Mesendoderm (in vitro differentiated cells): ENCODE results near the gene CX3CL1.

Experiments
- DNase-seq: peaks from one replicate; pipeline ENCODE4 v3.0.0; 2013
- H2AK5ac ChIP-seq: 2 replicates; pipeline ENCODE4 v1.6.1; 2013; ENCODE audit warnings: low read length, inconsistent platforms
- H2BK120ac ChIP-seq: 2 replicates; pipeline ENCODE4 v1.6.1; 2013; ENCODE audit warnings: low read depth, mild to moderate bottlenecking, low read length, moderate library complexity, mixed read lengths
- H2BK15ac ChIP-seq: replicated peaks from 2 replicates; pipeline ENCODE4 v1.6.1; 2013; ENCODE audit warnings: low read depth, mild to moderate bottlenecking, moderate library complexity
- H2BK5ac ChIP-seq: 2 replicates; pipeline ENCODE4 v1.6.1; 2013; ENCODE audit warnings: low read length, inconsistent platforms
- H3K18ac ChIP-seq: 2 replicates; pipeline ENCODE4 v1.6.1; 2013; ENCODE audit warnings: mild to moderate bottlenecking, low read length, mixed read lengths
- H3K23ac ChIP-seq: one replicate; pipeline ENCODE4 v1.6.1; 2013; ENCODE audit warnings: low read length
- H3K27ac ChIP-seq: 2 replicates; pipeline ENCODE4 v1.5.1; 2013; ENCODE audit warnings: low read depth, mild to moderate bottlenecking, inconsistent platforms, low read length, moderate library complexity
- H3K27me3 ChIP-seq: 2 replicates; pipeline ENCODE4 v1.6.1; 2013; ENCODE audit warnings: low read length, control low read depth, mild to moderate bottlenecking, inconsistent platforms; ENCODE audit not compliant: insufficient read depth, poor library complexity
- H3K36me3 ChIP-seq: 2 replicates; pipeline ENCODE4 v1.6.1; 2013; ENCODE audit warnings: low read length, inconsistent platforms; ENCODE audit not compliant: control insufficient read depth, insufficient read depth
- H3K4ac ChIP-seq: one replicate; pipeline ENCODE4 v1.6.1; 2013; ENCODE audit warnings: low read depth, mild to moderate bottlenecking, low read length, moderate library complexity
- H3K4me1 ChIP-seq: 2 replicates; pipeline ENCODE4 v1.6.1; 2013; ENCODE audit warnings: low read depth, low read length, inconsistent platforms; ENCODE audit not compliant: control insufficient read depth
- H3K4me2 ChIP-seq: 2 replicates; pipeline ENCODE4 v1.6.1; 2013; ENCODE audit warnings: low read length
- H3K4me3 ChIP-seq: 2 replicates; pipeline ENCODE4 v1.5.1; 2013; ENCODE audit warnings: mild to moderate bottlenecking, low read length
- H3K56ac ChIP-seq: one replicate; pipeline ENCODE4 v1.6.1; 2013; ENCODE audit warnings: low read length
- H3K79me1 ChIP-seq: 2 replicates; pipeline ENCODE4 v1.6.1; 2013; ENCODE audit warnings: low read length, inconsistent platforms
- H3K79me2 ChIP-seq: 2 replicates; pipeline ENCODE4 v1.6.1; 2013; ENCODE audit warnings: mild to moderate bottlenecking, low read length; ENCODE audit not compliant: control insufficient read depth, insufficient read depth
- H3K9ac ChIP-seq: 2 replicates; pipeline ENCODE4 v1.6.1; 2013; ENCODE audit warnings: low read length, inconsistent platforms
- H4K5ac ChIP-seq: one replicate; pipeline ENCODE4 v1.6.1; 2013; ENCODE audit warnings: low read length
- H4K8ac ChIP-seq: one replicate; pipeline ENCODE4 v1.6.1; 2013; ENCODE audit warnings: low read depth, mild to moderate bottlenecking, control low read depth, low read length, moderate library complexity
- WGBS: extraction: QIAGEN DNeasy Blood & Tissue Kit; methylation state at CpG from one replicate; pipeline ENCODE4 v1.1.7; 2013; ENCODE audit warnings: low lambda C conversion rate, missing lambda C conversion rate; ENCODE audit not compliant: insufficient coverage; ENCODE audit errors: extremely low coverage; 5-methylcytosine and 5-hydroxymethylcytosine counted together

Gene CX3CL1

GRCh38 chr16:57380671-57381462 is 8.6 kb downstream of the CX3CL1 start:
- Histone ChIP-seq H3K4me2 (no peak overlapping the region), H4K5ac (no peak overlapping the region), H3K27me3 (no peaks in the 10 kb centered on the region), H2BK120ac (no peak overlapping the region), H3K27ac (no peak overlapping the region), H3K4ac (no peak overlapping the region), H3K36me3 (no peaks in the 10 kb centered on the region), H3K9ac (no peak overlapping the region), H3K56ac (no peak overlapping the region), H3K18ac (no peak overlapping the region), H2BK15ac (no peak overlapping the region), H3K79me2 (no peaks in the 10 kb centered on the region), H2BK5ac (no peak overlapping the region), H3K4me3 (no peak overlapping the region), H3K79me1 (no peaks in the 10 kb centered on the region), H3K23ac (no peak overlapping the region), H3K4me1 (no peaks in the 10 kb centered on the region), H4K8ac (no peak overlapping the region), H2AK5ac (no peak overlapping the region)
- no CpG with 5 or more reads among the region's 8 CpGs for WGBS
- no peak for DNase-seq

- no peak overlapping the region for H2AK5ac ChIP-seq
- H3K79me1 ChIP-seq, result no peaks in the 10 kb centered on the region
- H3K79me2 ChIP-seq, result no peaks in the 10 kb centered on the region
- H3K36me3 ChIP-seq, result no peaks in the 10 kb centered on the region
- H2BK5ac ChIP-seq, result no peak overlapping the region
- H3K4me3 ChIP-seq, result no peak overlapping the region
- no peak for DNase-seq
- H3K4me1 ChIP-seq, result no peaks in the 10 kb centered on the region
- WGBS, result no CpG with 5 or more reads among the region's 35 CpGs
- H2BK15ac ChIP-seq, result no peak overlapping the region
- H4K5ac ChIP-seq, result no peak overlapping the region
- no peak overlapping the region for H3K9ac ChIP-seq
- no peak overlapping the region for H3K27ac ChIP-seq
- no peak overlapping the region for H3K4ac ChIP-seq
- no peak overlapping the region for H3K4me2 ChIP-seq
- H3K27me3 ChIP-seq, result no peaks in the 10 kb centered on the region
- no peak overlapping the region for H3K56ac ChIP-seq
- H3K23ac ChIP-seq, result no peak overlapping the region
- no peak overlapping the region for H3K18ac ChIP-seq
- no peak overlapping the region for H4K8ac ChIP-seq
- H2BK120ac ChIP-seq, result no peak overlapping the region
These were observed 9.7 kb downstream of the CX3CL1 start for GRCh38 chr16:57381791-57382534.

- Histone ChIP-seq H2AK5ac (no peak overlapping the region), H3K79me2 (no peaks in the 10 kb centered on the region), H4K5ac (no peak overlapping the region), H3K4me3 (no peak overlapping the region), H3K27me3 (no peaks in the 10 kb centered on the region), H3K4me2 (no peak overlapping the region), H3K18ac (no peak overlapping the region), H3K23ac (no peak overlapping the region), H3K56ac (no peak overlapping the region), H3K9ac (no peak overlapping the region), H2BK15ac (no peak overlapping the region), H3K4me1 (no peaks in the 10 kb centered on the region), H3K27ac (no peak overlapping the region), H4K8ac (no peak overlapping the region), H2BK5ac (no peak overlapping the region), H3K79me1 (no peaks in the 10 kb centered on the region), H3K36me3 (no peaks in the 10 kb centered on the region), H2BK120ac (no peak overlapping the region), H3K4ac (no peak overlapping the region)
- no CpG with 5 or more reads among the region's 16 CpGs for WGBS
- DNase-seq, result no peak
These were observed 10.4 kb downstream of the CX3CL1 start for GRCh38 chr16:57382535-57383275.

GRCh38 chr16:57383276-57384247 is 11.3 kb downstream of the CX3CL1 start:
- Histone ChIP-seq H2BK15ac (no peak overlapping the region), H3K4me3 (no peak overlapping the region), H2AK5ac (no peak overlapping the region), H2BK5ac (no peak overlapping the region), H3K4ac (no peak overlapping the region), H3K27ac (no peak overlapping the region), H3K56ac (no peak overlapping the region), H3K4me2 (no peak overlapping the region), H4K8ac (no peak overlapping the region), H3K79me1 (no peaks in the 10 kb centered on the region), H3K9ac (no peak overlapping the region), H3K79me2 (no peaks in the 10 kb centered on the region), H3K36me3 (no peaks in the 10 kb centered on the region), H2BK120ac (no peak overlapping the region), H4K5ac (no peak overlapping the region), H3K23ac (no peak overlapping the region), H3K27me3 (no peaks in the 10 kb centered on the region), H3K18ac (no peak overlapping the region), H3K4me1 (no peaks in the 10 kb centered on the region)
- WGBS, result no CpG with 5 or more reads among the region's 8 CpGs
- DNase-seq, result peak; percentile 52
